Brain microvascular endothelial cell (primary cell): ENCODE data around the gene TMEM179.

Source experiments
- DNase-seq: peaks from one replicate; pipeline ENCODE4 v3.0.0-alpha.2; 2020
- H3K27ac ChIP-seq: fragments of 250-450 bp; sonication (Bioruptor Pico); 2 replicates; pipeline ENCODE4 v1.5.1; 2020; ENCODE audit warnings: mild to moderate bottlenecking, moderate library complexity
- H3K27me3 ChIP-seq: fragments of 250-450 bp; sonication (Bioruptor Pico); replicated peaks from 2 replicates; pipeline ENCODE4 v1.5.1; 2020; ENCODE audit warnings: mild to moderate bottlenecking
- H3K36me3 ChIP-seq: fragments of 250-450 bp; sonication (Bioruptor Pico); replicated peaks from 2 replicates; pipeline ENCODE4 v1.5.1; 2020; ENCODE audit warnings: mild to moderate bottlenecking
- H3K4me3 ChIP-seq: 2 replicates; pipeline ENCODE4 v1.5.1; 2011; ENCODE audit warnings: low read depth, mild to moderate bottlenecking, control low read depth, low read length, moderate library complexity
- CTCF ChIP-seq: IDR thresholded peaks from 2 replicates; pipeline ENCODE4 v1.5.1; 2011; ENCODE audit warnings: low read depth, mild to moderate bottlenecking, moderate library complexity, low read length, control low read depth, inconsistent platforms; ENCODE audit errors: missing control alignments
- in situ Hi-C: cut with HindIII; loops from 2 replicates; pipeline ENCODE4 v1.10.0; 2017; ENCODE audit warnings: low sequenced_read_pairs, low pct_ligation_motif_present

TMEM179 gene

GRCh38 chr14:104600141-104600643 is 4.4 kb downstream of the TMEM179 start:
- no peak overlapping the region for H3K4me3 ChIP-seq
- H3K36me3 ChIP-seq: no peaks in the 10 kb centered on the region
- peaks cover 15% of the 10 kb centered on the region for H3K27me3 ChIP-seq
- in situ Hi-C loops: no loop called here
- H3K27ac ChIP-seq: no peak overlapping the region
- no peak for TF ChIP-seq CTCF
- DNase-seq: no peak

GRCh38 chr14:104599446-104599845 is 5.1 kb downstream of the TMEM179 start:
- no peak overlapping the region for H3K4me3 ChIP-seq
- no peak for TF ChIP-seq CTCF
- DNase-seq: no peak
- in situ Hi-C loops: no loop called here
- H3K27me3 ChIP-seq: peaks cover 9% of the 10 kb centered on the region
- H3K36me3 ChIP-seq: no peaks in the 10 kb centered on the region
- no peak overlapping the region for H3K27ac ChIP-seq

- no peak for TF ChIP-seq CTCF
- peaks cover 3% of the 10 kb centered on the region for H3K27me3 ChIP-seq
- in situ Hi-C loops: no loop called here
These were observed 5.7 kb downstream of the TMEM179 start for GRCh38 chr14:104598910-104599273.

GRCh38 chr14:104598039-104598909 is 6.3 kb downstream of the TMEM179 start:
- in situ Hi-C loops: no loop called here
- TF ChIP-seq CTCF: no peak
- no peaks in the 10 kb centered on the region for H3K36me3 ChIP-seq
- H3K4me3 ChIP-seq: no peak overlapping the region
- DNase-seq: no peak
- no peak overlapping the region for H3K27ac ChIP-seq
- peaks cover 2% of the 10 kb centered on the region for H3K27me3 ChIP-seq

More at GRCh38 chr14:104598910-104599273, 5.7 kb downstream of the TMEM179 start:
- Histone ChIP-seq H3K4me3 (no peak overlapping the region), H3K36me3 (no peaks in the 10 kb centered on the region), H3K27ac (no peak overlapping the region)
- DNase-seq: no peak

GRCh38 chr14:104597576-104597975 is 7.0 kb downstream of the TMEM179 start:
- Histone ChIP-seq H3K27ac (no peak overlapping the region), H3K4me3 (no peak overlapping the region), H3K36me3 (no peaks in the 10 kb centered on the region), H3K27me3 (peaks cover 2% of the 10 kb centered on the region)
- in situ Hi-C loops: no loop called here
- DNase-seq: no peak
- no peak for TF ChIP-seq CTCF
